ENCODE results near the gene YLPM1. TPM values are rescaled to one million over a fixed set of nuclear protein-coding genes. Genes with fewer than 3 reads are reported as not detected.

Gene YLPM1
- total and polyA plus RNA-seq, 4 donors, result 59.7 to 99.2 (median 90.4) TPM

DNA sequence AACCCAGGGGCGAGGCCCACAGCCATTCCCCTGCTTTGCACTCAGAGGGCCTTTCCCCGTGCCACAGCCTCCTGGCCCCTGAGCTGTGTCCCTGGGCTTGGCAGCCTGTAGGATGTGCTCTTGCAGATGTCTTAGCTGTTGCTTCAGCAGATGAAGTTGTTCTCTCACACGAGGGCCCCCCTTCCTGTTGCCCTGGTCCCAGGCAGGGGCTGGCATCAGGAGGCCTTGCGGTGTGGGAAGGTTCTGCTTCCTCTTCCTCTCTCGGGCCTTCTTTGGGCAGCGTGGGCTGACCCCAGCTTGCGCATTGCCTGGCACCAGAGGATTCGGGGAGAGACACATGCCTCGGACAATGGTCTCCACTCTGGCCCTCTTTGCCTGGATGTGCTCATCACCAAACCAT lies 100.2 kb downstream of the YLPM1 start:
- Histone ChIP-seq H3K9me3 (ENCODE audit: control insufficient read depth, insufficient read depth, low read length) (no peaks in the 10 kb centered on the region), H3K27ac (ENCODE audit: low read depth, low read length) (no peak overlapping the region), H3K27me3 (ENCODE audit: control insufficient read depth, insufficient read depth, low read length) (no peaks in the 10 kb centered on the region), H3K4me3 (ENCODE audit: low read depth, low read length) (no peak overlapping the region), H3K36me3 (ENCODE audit: control insufficient read depth, insufficient read depth, low read length) (no peaks in the 10 kb centered on the region), H3K4me1 (ENCODE audit: control insufficient read depth, insufficient read depth, low read length) (no peaks in the 10 kb centered on the region)
- DNase-seq (ENCODE audit: low read depth in 4 of 6, low spot score in 6 of 6), result no peak
- 85% methylated on average over 9 of the region's 9 CpGs for WGBS (ENCODE audit: insufficient coverage)

DNA sequence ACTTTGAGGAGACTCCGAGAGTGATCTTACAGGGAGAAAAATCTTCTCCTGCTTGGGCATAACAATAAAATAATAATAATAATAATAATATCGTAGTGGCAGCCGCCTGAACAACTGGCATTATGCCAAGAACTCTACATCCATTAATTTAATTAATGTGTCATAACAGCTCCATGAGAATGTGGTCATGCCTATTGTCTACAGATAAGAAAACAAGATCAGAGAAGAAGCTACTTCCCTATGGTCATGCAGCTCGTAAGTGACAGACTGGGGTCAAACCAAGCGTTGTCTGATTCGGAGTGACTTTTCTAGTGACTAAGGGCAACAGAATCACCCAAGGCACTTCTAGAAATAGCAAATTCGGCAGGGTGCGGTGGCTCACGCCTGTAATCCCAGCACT lies 101.1 kb downstream of the YLPM1 start:
- Histone ChIP-seq H3K36me3 (ENCODE audit: control insufficient read depth, insufficient read depth, low read length) (no peaks in the 10 kb centered on the region), H3K9me3 (ENCODE audit: control insufficient read depth, insufficient read depth, low read length) (no peaks in the 10 kb centered on the region), H3K27me3 (ENCODE audit: control insufficient read depth, insufficient read depth, low read length) (no peaks in the 10 kb centered on the region), H3K27ac (ENCODE audit: low read depth, low read length) (no peak overlapping the region), H3K4me1 (ENCODE audit: control insufficient read depth, insufficient read depth, low read length) (no peaks in the 10 kb centered on the region), H3K4me3 (ENCODE audit: low read depth, low read length) (no peak overlapping the region)
- no peak for DNase-seq (ENCODE audit: low read depth in 4 of 6, low spot score in 6 of 6)
- 94% methylated on average over 4 of the region's 9 CpGs for WGBS (ENCODE audit: insufficient coverage)

DNA sequence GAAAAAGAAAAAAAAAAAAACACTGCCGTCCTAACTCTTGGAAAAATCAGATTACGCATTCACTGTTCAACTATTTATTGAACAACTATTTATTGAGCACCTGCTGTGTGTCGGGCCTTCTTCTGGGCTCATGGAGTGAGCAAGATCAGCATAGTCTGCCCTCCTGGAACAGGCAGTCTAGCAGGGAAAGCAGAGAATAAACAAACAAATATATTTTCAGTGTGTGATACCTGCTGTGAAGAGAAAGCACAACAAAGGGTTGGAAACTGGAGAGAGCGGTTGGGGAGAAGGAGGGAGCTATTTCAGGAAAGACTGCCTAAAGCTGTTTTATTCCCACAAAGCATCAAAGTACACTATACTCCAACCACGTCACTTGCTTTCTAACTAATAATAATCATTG lies 102.0 kb downstream of the YLPM1 start:
- H3K4me3 ChIP-seq (ENCODE audit: low read depth, low read length), result no peak overlapping the region
- H3K4me1 ChIP-seq (ENCODE audit: control insufficient read depth, insufficient read depth, low read length), result no peaks in the 10 kb centered on the region
- no CpG with 5 or more reads among the region's 5 CpGs for WGBS (ENCODE audit: insufficient coverage)
- peak in 1 of 6 donors; percentile 43 for DNase-seq (ENCODE audit: low read depth in 4 of 6, low spot score in 6 of 6)
- H3K27me3 ChIP-seq (ENCODE audit: control insufficient read depth, insufficient read depth, low read length), result no peaks in the 10 kb centered on the region
- no peak overlapping the region for H3K27ac ChIP-seq (ENCODE audit: low read depth, low read length)
- no peaks in the 10 kb centered on the region for H3K9me3 ChIP-seq (ENCODE audit: control insufficient read depth, insufficient read depth, low read length)
- H3K36me3 ChIP-seq (ENCODE audit: control insufficient read depth, insufficient read depth, low read length), result no peaks in the 10 kb centered on the region

DNA sequence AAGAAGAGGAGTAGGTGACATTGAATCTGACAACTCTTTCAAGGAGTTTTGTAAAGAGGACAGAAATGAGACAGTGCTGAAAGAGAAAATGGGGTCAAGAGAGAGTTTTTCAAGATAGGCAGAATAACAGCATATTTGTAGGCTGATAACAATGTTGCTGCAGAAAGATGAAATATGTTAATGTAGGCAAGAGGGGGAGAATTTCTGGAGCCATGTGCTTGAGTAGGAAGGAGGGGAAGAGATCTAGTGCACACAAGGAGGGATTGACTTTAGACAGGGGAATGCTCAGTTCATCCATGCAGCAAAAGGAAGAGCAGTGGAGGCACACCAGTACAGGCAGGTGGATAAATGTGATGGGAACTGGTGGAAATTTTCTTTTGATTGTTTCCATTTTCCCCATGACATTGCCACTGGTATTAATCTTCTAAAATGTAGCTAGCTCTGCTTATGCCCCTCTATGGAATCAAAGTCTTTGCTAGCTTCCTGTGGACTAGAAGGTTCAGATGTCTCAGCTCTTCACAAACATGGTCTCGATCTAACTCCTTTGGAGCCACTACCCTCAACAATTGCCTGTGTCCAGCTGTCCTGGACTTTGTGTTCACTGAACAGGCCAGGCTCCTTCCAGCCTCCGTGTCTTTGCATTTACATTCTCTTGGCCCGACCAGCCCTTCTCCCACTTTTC lies 103.7 kb downstream of the YLPM1 start:
- no peaks in the 10 kb centered on the region for H3K36me3 ChIP-seq (ENCODE audit: control insufficient read depth, insufficient read depth, low read length)
- H3K27ac ChIP-seq (ENCODE audit: low read depth, low read length), result no peak overlapping the region
- 75% methylated on average over 3 of the region's 3 CpGs for WGBS (ENCODE audit: insufficient coverage)
- H3K9me3 ChIP-seq (ENCODE audit: control insufficient read depth, insufficient read depth, low read length), result no peaks in the 10 kb centered on the region
- H3K4me1 ChIP-seq (ENCODE audit: control insufficient read depth, insufficient read depth, low read length), result no peaks in the 10 kb centered on the region
- no peak for DNase-seq (ENCODE audit: low read depth in 4 of 6, low spot score in 6 of 6)
- H3K27me3 ChIP-seq (ENCODE audit: control insufficient read depth, insufficient read depth, low read length), result no peaks in the 10 kb centered on the region
- H3K4me3 ChIP-seq (ENCODE audit: low read depth, low read length), result no peak overlapping the region

DNA sequence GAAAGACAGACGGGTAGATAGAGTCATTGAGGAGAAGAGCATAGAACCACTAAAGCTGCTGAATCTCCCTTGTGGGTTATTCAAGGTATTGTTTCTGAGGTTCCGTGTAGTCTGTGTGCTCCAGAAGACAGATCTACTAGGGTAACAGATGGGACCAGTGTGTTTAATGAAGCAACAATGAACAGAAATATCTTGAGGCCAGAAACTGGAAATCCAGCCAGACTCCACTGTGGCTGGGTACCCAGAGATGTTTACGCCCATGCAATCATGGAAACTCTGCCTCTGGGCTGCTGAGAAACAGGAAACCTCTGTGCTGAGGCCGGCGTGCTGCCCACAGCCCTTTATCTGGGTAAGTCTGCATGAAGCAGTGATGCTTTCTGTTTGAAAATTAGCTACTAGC lies 104.6 kb downstream of the YLPM1 start:
- Histone ChIP-seq H3K36me3 (ENCODE audit: control insufficient read depth, insufficient read depth, low read length) (no peaks in the 10 kb centered on the region), H3K4me1 (ENCODE audit: control insufficient read depth, insufficient read depth, low read length) (no peaks in the 10 kb centered on the region), H3K4me3 (ENCODE audit: low read depth, low read length) (no peak overlapping the region), H3K9me3 (ENCODE audit: control insufficient read depth, insufficient read depth, low read length) (no peaks in the 10 kb centered on the region), H3K27me3 (ENCODE audit: control insufficient read depth, insufficient read depth, low read length) (no peaks in the 10 kb centered on the region), H3K27ac (ENCODE audit: low read depth, low read length) (no peak overlapping the region)
- WGBS (ENCODE audit: insufficient coverage), result 62% methylated on average over 3 of the region's 5 CpGs
- peak in 2 of 6 donors; percentile 46 to 53 for DNase-seq (ENCODE audit: low read depth in 4 of 6, low spot score in 6 of 6)

DNA sequence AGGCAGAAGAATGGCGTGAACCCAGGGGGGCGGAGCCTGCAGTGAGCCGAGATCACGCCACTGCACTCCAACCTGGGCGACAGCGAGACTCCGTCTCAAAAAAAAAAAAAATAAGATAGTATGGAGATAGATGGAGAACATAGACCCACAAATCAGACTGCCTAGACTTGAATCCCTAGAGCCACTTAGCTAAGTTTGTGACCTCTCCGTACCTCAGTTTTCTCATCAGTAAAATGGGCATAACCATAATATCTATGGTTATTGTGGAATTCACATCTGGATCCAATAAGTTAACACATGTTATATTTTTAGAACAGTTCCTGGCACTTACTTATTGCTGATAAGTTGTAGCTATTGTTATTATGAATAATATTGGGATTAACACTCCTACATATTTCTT lies 105.6 kb downstream of the YLPM1 start:
- Histone ChIP-seq H3K27ac (ENCODE audit: low read depth, low read length) (no peak overlapping the region), H3K27me3 (ENCODE audit: control insufficient read depth, insufficient read depth, low read length) (no peaks in the 10 kb centered on the region), H3K4me3 (ENCODE audit: low read depth, low read length) (no peak overlapping the region), H3K4me1 (ENCODE audit: control insufficient read depth, insufficient read depth, low read length) (no peaks in the 10 kb centered on the region), H3K36me3 (ENCODE audit: control insufficient read depth, insufficient read depth, low read length) (no peaks in the 10 kb centered on the region), H3K9me3 (ENCODE audit: control insufficient read depth, insufficient read depth, low read length) (no peaks in the 10 kb centered on the region)
- WGBS (ENCODE audit: insufficient coverage), result 98% methylated on average over 7 of the region's 8 CpGs
- no peak for DNase-seq (ENCODE audit: low read depth in 4 of 6, low spot score in 6 of 6)

DNA sequence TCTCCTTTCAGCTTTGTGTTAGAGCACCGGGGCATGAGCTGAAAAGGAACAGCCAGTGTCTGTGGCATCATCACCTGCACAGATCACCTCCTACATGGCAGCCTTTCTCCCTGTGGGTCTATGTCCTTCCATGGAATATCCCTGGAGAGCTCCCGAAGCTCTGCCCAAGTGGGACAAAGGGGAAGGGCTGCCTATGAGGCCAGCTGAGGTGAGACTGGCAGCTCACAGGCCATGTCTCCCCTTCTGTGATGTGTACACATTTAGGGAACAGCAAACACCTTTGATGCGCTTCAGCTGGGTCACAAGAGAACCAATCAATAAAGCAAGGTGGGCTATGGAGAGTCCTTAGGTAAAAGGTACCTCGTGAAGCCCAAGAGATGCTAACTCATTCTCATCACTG lies 108.7 kb downstream of the YLPM1 start:
- no peak for DNase-seq (ENCODE audit: low read depth in 4 of 6, low spot score in 6 of 6)
- no peaks in the 10 kb centered on the region for H3K27me3 ChIP-seq (ENCODE audit: control insufficient read depth, insufficient read depth, low read length)
- no peaks in the 10 kb centered on the region for H3K36me3 ChIP-seq (ENCODE audit: control insufficient read depth, insufficient read depth, low read length)
- peaks cover 5% of the 10 kb centered on the region for H3K4me1 ChIP-seq (ENCODE audit: control insufficient read depth, insufficient read depth, low read length)
- H3K4me3 ChIP-seq (ENCODE audit: low read depth, low read length), result no peak overlapping the region
- no peaks in the 10 kb centered on the region for H3K9me3 ChIP-seq (ENCODE audit: control insufficient read depth, insufficient read depth, low read length)
- no peak overlapping the region for H3K27ac ChIP-seq (ENCODE audit: low read depth, low read length)
- WGBS (ENCODE audit: insufficient coverage), result 94% methylated on average over 2 of the region's 4 CpGs

DNA sequence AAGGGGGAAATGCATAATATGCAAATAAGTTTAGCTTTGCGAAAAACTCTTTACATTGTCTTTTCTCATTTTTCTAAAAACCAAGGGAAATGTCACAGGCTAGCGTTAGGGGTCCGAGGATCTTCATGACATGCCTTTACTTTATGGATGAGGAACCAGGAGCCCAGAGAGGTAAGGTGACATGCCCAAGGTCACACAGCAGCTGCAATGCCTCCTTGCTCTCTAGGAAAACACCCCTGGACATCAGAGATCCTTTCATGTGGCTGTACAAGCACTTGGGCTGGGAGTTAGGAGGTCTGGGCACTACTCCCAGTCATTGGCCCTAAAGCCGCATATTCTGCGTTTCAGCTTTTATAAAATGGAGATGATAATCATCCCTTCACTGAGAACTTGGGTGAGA lies 112.1 kb downstream of the YLPM1 start:
- DNase-seq (ENCODE audit: low read depth in 4 of 6, low spot score in 6 of 6), result no peak
- no peak overlapping the region for H3K4me3 ChIP-seq (ENCODE audit: low read depth, low read length)
- WGBS (ENCODE audit: insufficient coverage), result 88% methylated on average over 3 of the region's 5 CpGs
- H3K27ac ChIP-seq (ENCODE audit: low read depth, low read length), result no peak overlapping the region
- H3K27me3 ChIP-seq (ENCODE audit: control insufficient read depth, insufficient read depth, low read length), result no peaks in the 10 kb centered on the region
- no peaks in the 10 kb centered on the region for H3K9me3 ChIP-seq (ENCODE audit: control insufficient read depth, insufficient read depth, low read length)
- H3K4me1 ChIP-seq (ENCODE audit: control insufficient read depth, insufficient read depth, low read length), result peaks cover 5% of the 10 kb centered on the region
- H3K36me3 ChIP-seq (ENCODE audit: control insufficient read depth, insufficient read depth, low read length), result no peaks in the 10 kb centered on the region

DNA sequence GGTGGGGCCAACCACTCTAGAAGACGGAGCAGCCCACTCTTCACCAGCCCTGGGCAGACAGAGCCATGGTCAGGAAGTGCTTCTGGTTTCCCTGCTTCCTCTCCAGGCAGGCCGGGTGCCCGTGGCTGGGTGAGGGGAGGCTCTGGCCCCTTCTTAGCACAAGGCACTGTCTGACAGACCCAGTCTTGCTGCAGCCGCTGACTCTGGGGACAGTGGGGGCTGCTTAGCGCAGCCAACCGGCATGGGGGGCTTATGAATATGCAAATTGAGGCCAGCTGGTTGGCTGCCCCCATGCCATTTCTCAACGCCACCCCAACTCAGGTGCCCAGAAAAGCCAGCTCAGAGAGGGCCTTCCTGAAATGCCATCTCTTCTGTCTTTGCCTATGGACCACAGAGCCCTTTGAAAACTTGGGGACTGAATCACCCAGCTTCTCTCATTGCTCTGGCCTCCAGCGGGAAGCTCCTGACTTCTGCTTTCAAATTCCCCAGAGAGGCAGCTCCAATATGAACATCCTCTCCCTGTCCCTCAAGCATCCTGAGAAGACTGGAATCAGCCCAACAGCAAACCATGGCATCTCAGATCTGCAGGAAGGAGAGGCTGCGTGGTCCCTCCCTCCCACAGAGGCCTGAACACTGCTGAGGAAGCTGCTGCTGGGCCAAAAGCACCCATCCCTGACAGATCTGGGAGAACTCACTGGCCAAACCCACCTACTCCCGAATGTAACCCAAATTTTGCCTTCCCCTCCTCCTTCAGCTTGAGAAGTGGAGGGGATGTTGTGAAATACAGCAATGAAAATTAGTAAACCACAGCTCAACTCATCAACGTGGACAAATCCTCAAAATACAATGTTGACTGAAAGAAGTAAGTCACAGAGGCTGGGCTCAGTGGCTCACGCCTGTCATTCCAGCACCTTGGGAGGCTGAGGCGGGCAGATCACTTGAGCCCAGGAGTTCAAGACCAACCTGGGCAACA lies 113.1 kb downstream of the YLPM1 start, which contains the start of gene PROX2:
Gene PROX2, minus strand, starts transcription at position 205 of the 973 bp plus-strand sequence. CDS start 12,311 bp downstream, outside the sequence.
- Histone ChIP-seq H3K4me3 (ENCODE audit: low read depth, low read length) (no peak within 1 kb of the TSS), H3K9me3 (ENCODE audit: control insufficient read depth, insufficient read depth, low read length) (no peaks in the 10 kb centered on the region), H3K27ac (ENCODE audit: low read depth, low read length) (no peak within 1 kb of the TSS), H3K27me3 (ENCODE audit: control insufficient read depth, insufficient read depth, low read length) (no peaks in the 10 kb centered on the region), H3K36me3 (ENCODE audit: control insufficient read depth, insufficient read depth, low read length) (no peaks in the 10 kb centered on the region), H3K4me1 (ENCODE audit: control insufficient read depth, insufficient read depth, low read length) (peaks cover 5% of the 10 kb centered on the region)
- no peak for DNase-seq (ENCODE audit: low read depth in 4 of 6, low spot score in 6 of 6)
- 34% methylated on average over 9 of the region's 13 CpGs for WGBS (ENCODE audit: insufficient coverage)
